Astrocyte of the cerebellum (primary cell): Measurements from ENCODE around the gene PURA.

Source experiments
- DNase-seq: peaks from one replicate; pipeline ENCODE4 v3.0.0-alpha.2; 2011; ENCODE audit warnings: low read depth
- H3K4me3 ChIP-seq: 2 replicates; pipeline ENCODE4 v1.5.1; 2011; ENCODE audit warnings: mild to moderate bottlenecking, low read depth, low read length, moderate library complexity
- in situ Hi-C: cut with HindIII; loops from 2 replicates; pipeline ENCODE4 v1.10.0; 2017; ENCODE audit warnings: low sequenced_read_pairs
- TF ChIP-seq, protein P1 (sequence below): IDR thresholded peaks from 2 replicates; pipeline ENCODE4 v1.5.1; 2012; ENCODE audit warnings: low read length, low read depth, moderate library complexity, mild to moderate bottlenecking; ENCODE audit errors: missing control alignments

Gene PURA

DNA sequence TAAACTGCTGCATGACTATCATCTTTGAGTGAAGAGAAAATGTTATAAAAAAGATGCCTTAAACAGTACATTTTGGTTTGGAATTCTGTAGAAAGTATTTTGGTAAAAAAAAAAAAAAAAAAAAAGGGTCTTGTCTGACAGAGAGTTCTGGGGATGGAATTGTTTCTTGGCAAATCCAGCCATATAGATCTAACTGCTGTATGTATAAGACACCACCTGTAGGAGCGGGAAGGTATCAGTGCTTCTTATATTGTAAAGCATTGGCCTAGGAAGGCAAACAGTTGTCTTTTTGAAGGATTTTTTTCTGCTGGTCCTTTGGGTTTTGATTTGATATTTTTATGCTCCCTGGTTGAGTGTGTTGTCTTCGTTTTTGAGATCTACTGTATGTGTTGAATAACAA, 2.8 kb downstream of the PURA start:
- in situ Hi-C loops, result no loop called here
- TF ChIP-seq, protein P1, sequence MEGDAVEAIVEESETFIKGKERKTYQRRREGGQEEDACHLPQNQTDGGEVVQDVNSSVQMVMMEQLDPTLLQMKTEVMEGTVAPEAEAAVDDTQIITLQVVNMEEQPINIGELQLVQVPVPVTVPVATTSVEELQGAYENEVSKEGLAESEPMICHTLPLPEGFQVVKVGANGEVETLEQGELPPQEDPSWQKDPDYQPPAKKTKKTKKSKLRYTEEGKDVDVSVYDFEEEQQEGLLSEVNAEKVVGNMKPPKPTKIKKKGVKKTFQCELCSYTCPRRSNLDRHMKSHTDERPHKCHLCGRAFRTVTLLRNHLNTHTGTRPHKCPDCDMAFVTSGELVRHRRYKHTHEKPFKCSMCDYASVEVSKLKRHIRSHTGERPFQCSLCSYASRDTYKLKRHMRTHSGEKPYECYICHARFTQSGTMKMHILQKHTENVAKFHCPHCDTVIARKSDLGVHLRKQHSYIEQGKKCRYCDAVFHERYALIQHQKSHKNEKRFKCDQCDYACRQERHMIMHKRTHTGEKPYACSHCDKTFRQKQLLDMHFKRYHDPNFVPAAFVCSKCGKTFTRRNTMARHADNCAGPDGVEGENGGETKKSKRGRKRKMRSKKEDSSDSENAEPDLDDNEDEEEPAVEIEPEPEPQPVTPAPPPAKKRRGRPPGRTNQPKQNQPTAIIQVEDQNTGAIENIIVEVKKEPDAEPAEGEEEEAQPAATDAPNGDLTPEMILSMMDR, result no peak
- no peak overlapping the region for H3K4me3 ChIP-seq
- DNase-seq, result no peak

DNA sequence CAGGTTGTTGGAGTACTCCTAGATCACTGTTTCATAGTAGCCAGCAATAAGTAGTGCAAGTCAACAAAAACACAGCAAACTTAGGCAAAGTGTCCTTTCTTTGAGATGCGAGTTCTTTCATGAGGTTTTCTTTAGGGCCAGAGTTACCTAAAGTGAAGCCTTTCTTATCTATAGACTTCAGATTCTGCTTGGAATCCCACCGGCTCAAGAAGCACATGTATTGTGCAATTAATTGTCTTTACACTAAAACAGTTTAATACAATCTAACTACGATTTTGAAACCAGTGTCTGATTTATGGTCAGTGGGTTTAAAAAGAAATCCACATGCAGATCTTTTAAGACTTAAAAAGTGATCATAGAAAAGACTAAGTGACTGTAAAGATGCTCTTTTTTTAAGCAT, 3.6 kb downstream of the PURA start:
- no peak overlapping the region for H3K4me3 ChIP-seq
- TF ChIP-seq, protein P1, result no peak
- no peak for DNase-seq
- in situ Hi-C loops, result no loop called here

DNA sequence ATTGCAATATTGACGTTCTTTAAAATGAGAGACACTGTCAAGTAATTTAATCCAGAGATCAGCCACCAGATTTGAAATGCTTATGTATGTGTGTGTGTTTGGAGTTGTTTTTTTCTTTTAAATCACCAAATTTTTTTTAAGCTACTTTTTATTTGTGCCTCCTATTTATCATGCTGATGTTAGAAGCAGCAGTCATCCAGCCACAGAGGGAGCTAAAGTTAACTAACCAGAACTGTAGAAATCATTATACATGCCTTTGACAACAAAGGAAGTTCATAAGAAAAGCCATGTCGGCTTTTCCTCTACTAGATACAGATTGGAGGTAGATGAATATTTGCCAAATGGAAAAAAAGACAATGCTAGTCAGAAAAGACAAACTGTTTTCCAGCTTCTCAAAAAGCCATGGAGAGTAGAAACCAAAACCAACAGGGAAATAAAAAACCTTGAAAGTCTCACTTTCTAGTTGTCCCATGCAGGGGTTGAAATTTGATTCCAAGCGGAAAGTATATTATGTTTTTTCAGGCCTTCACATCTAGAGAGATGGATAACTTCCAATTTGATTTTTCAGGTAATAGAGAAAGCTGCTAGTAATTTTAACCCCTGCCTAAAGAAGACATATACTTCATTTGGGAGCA, 4.5 kb downstream of the PURA start:
- in situ Hi-C loops, result no loop called here
- no peak for DNase-seq
- H3K4me3 ChIP-seq, result no peak overlapping the region

DNA sequence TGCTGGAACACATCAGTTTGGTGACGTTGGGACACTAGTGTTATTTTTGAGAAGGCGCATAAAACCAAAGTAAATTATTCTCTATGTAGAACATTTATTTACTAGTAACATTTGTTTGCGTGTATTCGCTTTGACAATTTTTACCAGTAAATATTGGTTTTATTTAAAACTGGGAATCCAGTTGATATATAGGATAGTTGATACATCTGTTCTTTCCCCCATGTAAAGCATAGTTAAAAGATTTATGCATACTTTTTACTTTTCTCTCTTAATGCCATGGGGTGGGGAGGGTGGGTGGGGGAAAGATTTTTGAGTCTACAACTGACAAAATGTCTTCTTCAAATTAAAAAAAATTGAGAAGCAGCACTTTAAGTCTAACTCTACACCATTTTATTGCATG, 11.7 kb downstream of the PURA start, which contains the start of gene IGIP:
Gene IGIP, plus strand, starts transcription at position 301 of the 400 bp plus-strand sequence. CDS start 2,540 bp downstream, outside the sequence.
- H3K4me3 ChIP-seq, result no peak within 1 kb of the TSS
- no peak for DNase-seq
- in situ Hi-C loops, result no loop called here
- TF ChIP-seq, protein P1, result no peak

More for the DNA sequence above, 4.5 kb downstream of the PURA start:
- TF ChIP-seq, protein P1, result no peak

DNA sequence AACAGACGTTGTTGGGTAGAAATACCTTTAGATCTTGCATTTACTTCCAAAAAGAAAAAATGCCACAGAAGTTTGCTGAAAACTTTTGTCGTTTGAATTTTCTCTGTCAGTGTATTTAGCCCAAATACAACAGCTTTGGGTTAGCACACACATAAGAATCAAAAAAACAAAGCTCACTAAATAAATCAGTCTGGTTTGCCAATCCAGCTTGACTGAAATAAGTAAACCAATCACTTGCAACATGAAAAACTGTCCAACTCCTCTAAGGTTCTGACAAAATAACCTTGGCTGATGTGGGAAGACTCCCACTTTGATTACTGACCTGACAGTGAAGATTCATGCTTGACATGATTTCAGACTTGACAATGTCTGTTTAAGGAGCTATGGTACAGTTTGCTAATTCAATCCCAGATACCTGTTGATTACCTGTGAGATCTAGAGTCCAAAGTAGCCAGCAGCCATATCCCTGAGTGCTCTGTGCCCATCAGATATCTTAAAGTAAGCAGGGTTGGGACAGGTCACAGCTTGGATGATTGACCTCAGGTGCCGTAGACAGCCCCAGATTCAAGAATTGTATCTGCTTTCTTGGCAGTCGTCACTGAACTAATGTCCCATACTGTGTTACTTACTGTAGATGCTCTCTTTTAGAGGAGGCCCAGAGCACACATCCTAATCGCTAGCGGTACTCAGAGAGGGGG, 12.6 kb downstream of the PURA start:
- no peak for DNase-seq
- H3K4me3 ChIP-seq, result no peak overlapping the region
- in situ Hi-C loops, result no loop called here
- TF ChIP-seq, protein P1, result no peak

DNA sequence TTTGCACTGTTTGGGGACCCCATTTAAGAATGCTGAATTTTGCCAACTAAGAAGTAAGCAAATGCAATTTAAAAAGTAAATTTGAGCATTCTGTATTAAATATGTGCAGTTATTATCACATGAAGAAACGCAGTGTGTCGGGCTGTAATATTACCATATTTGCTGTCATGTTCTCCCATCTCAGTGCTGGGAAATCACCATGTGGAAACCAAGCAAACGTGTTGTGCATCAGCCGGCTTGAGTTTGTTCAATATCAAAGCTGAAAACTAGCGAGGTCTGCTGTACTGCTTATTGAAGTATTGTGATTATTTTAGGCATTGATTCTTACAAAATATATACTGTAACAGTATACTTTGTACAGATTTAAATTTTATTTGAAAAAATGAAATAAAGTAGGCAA, 14.5 kb downstream of the PURA start:
- TF ChIP-seq, protein P1, result no peak
- no peak overlapping the region for H3K4me3 ChIP-seq
- DNase-seq, result no peak
- in situ Hi-C loops, result no loop called here
